Caco-2 (cell line): Measurements from ENCODE around the gene MYH9. TPM values are rescaled to one million over a fixed set of nuclear protein-coding genes. Genes with fewer than 3 reads are reported as not detected.

Experiments used
- Bru-seq: library from RNA; stranded (reverse); fragments of 400-500 nt; gene quantifications from one replicate; lab custom pipeline; 2021; lab: Mats Ljungman, UMichigan
- BruChase-seq, 2 experiments: library from RNA; stranded (reverse); fragments of 400-500 nt; gene quantifications; one replicate each; lab custom pipeline; 2021; lab: Mats Ljungman, UMichigan
- BruUV-seq: library from RNA; stranded (reverse); fragments of 400-500 nt; replicated peaks from 2 replicates; lab custom pipeline; 2021; lab: Mats Ljungman, UMichigan
- CTCF ChIA-PET: fragments of 300-600 bp; sonication (Branson Sonifier 250); formaldehyde crosslinking; loops from one replicate; lab custom pipeline; 2022; ENCODE audit warnings: antibody characterized with exemption; lab: Charles Lee
- POLR2A ChIA-PET: fragments of 300-600 bp; sonication (Branson Sonifier 250); formaldehyde crosslinking; loops from one replicate; lab custom pipeline; 2022; ENCODE audit warnings: antibody characterized with exemption; lab: Charles Lee
- DNase-seq, 2 experiments: peaks; one replicate each; pipeline versions ENCODE4 v3.0.0 to v3.0.0-alpha.2; 2020 to 2022
- H3K27me3 ChIP-seq: replicated peaks from 2 replicates; pipeline ENCODE4 v1.6.0; 2011; ENCODE audit warnings: low read length; ENCODE audit not compliant: control insufficient read depth, insufficient read depth
- H3K36me3 ChIP-seq: 2 replicates; pipeline ENCODE4 v1.5.1; 2011; ENCODE audit warnings: low read length; ENCODE audit not compliant: control insufficient read depth, insufficient read depth
- H3K4me1 ChIP-seq: fragments of 250-450 bp; sonication (Bioruptor Pico); 2 replicates; pipeline ENCODE4 v1.5.1; 2020; ENCODE audit warnings: mild to moderate bottlenecking
- H3K4me3 ChIP-seq: 2 replicates; pipeline ENCODE4 v1.5.1; 2011; ENCODE audit warnings: low read depth, mild to moderate bottlenecking, control low read depth, low read length
- H3K9me3 ChIP-seq: fragments of 250-450 bp; sonication (Bioruptor Pico); 2 replicates; pipeline ENCODE4 v1.5.1; 2020; ENCODE audit warnings: mild to moderate bottlenecking, moderate library complexity
- H3K27ac Mint-ChIP-seq: one replicate; pipeline ENCODE4 v1.8.0; 2022; ENCODE audit warnings: mixed read lengths; ENCODE audit not compliant: unreplicated experiment
- H3K27me3 Mint-ChIP-seq: one replicate; pipeline ENCODE4 v1.8.0; 2022; ENCODE audit warnings: mixed read lengths; ENCODE audit not compliant: insufficient read depth, unreplicated experiment
- H3K36me3 Mint-ChIP-seq: one replicate; pipeline ENCODE4 v1.8.0; 2022; ENCODE audit warnings: mild to moderate bottlenecking, mixed read lengths; ENCODE audit not compliant: insufficient read depth, unreplicated experiment
- H3K4me1 Mint-ChIP-seq: one replicate; pipeline ENCODE4 v1.8.0; 2022; ENCODE audit warnings: low read depth, mixed read lengths; ENCODE audit not compliant: unreplicated experiment
- H3K4me3 Mint-ChIP-seq: one replicate; pipeline ENCODE4 v1.8.0; 2022; ENCODE audit warnings: mild to moderate bottlenecking, moderate library complexity, mixed read lengths; ENCODE audit not compliant: unreplicated experiment
- H3K9me3 Mint-ChIP-seq: one replicate; pipeline ENCODE4 v1.8.0; 2022; ENCODE audit warnings: mixed read lengths; ENCODE audit not compliant: unreplicated experiment
- intact Hi-C: fragments of 100-400 bp; cut with micrococcal nuclease; formaldehyde crosslinking; loops from one replicate; pipeline ENCODE4 v1.10.0; 2022; ENCODE audit not compliant: unreplicated experiment
- long read RNA-seq: library from polyadenylated mRNA; stranded (forward); transcript quantifications from one replicate; pipeline ENCODE4 v2.0.0, GENCODE V29; 2022
- total RNA-seq: library from RNA; stranded (reverse); gene quantifications from 2 replicates; pipeline ENCODE4 v1.2.3, GENCODE V29; 2022
- TF ChIP-seq, protein P1 (sequence below), 2 experiments: fragments of 200-600 bp in 1 of 2; IDR thresholded peaks; 1 replicate in 1 of 2; 2 replicates in 1 of 2; pipeline versions ENCODE4 v1.5.1 to v1.8.0; 2011 to 2022; ENCODE audit warnings: antibody characterized with exemption in 1 of 2, control low read depth in 1 of 2, inconsistent platforms in 1 of 2, low read depth in 1 of 2, low read length in 1 of 2, mild to moderate bottlenecking in 1 of 2, moderate library complexity in 1 of 2; ENCODE audit not compliant: insufficient read depth in 1 of 2, severe bottlenecking in 1 of 2, unreplicated experiment in 1 of 2

Gene MYH9
- 513 and 539 TPM in 2 replicates for total RNA-seq
- percentile 91 among the genes with signal in this experiment for Bru-seq, nascent RNA
- BruChase-seq, experiment 1, labeled RNA remaining after a 2-hour chase: percentile 88 among the genes with signal in this experiment
- percentile 95 among the genes with signal in this experiment for BruChase-seq, experiment 2, labeled RNA remaining after a 6-hour chase
- long read RNA-seq, full-length matches to known transcripts: 126 of 334 reads
- long read RNA-seq, partial matches to known transcripts: 189 of 334 reads
- long read RNA-seq, other reads (novel, unspliced or antisense): 19 of 334 reads

- H3K36me3 ChIP-seq: no peaks in the 10 kb centered on the region; the same call in 1 of the 2 replicates
- no peaks in the 10 kb centered on the region for H3K27me3 ChIP-seq
- CTCF ChIA-PET: interaction anchor here (1.4 to 1.6 kb wide), 3 partner anchors 11 to 82 kb away, joined by 3 to 5 read pairs (median 4); no protein-coding TSS in a partner anchor
- intact Hi-C loops: loop anchor here (1.0 to 2.0 kb wide), 2 partner anchors 23 to 59 kb away; no protein-coding TSS in a partner anchor
- no TSS peak for BruUV-seq
- Mint-ChIP-seq H3K4me3 (peak within 1 kb of the TSS; percentile 94), H3K27me3 (no peaks in the 10 kb centered on the region), H3K27ac (peak within 1 kb of the TSS; percentile 81), H3K9me3 (no peaks in the 10 kb centered on the region), H3K36me3 (peaks cover 46% of the 10 kb centered on the region), H3K4me1 (peaks cover 21% of the 10 kb centered on the region)
- peaks cover 21% of the 10 kb centered on the region for H3K4me1 ChIP-seq
- POLR2A ChIA-PET: interaction anchor here (0.6 to 2.1 kb wide), 20 partner anchors 9 to 141 kb away, joined by 3 to 26 read pairs (median 4); partner anchors contain the start of genes EIF3D and TXN2
- H3K4me3 ChIP-seq: peak within 1 kb of the TSS; percentile 98
- H3K9me3 ChIP-seq: no peaks in the 10 kb centered on the region
- peak; percentile 100 for DNase-seq
- TF ChIP-seq, protein P1, sequence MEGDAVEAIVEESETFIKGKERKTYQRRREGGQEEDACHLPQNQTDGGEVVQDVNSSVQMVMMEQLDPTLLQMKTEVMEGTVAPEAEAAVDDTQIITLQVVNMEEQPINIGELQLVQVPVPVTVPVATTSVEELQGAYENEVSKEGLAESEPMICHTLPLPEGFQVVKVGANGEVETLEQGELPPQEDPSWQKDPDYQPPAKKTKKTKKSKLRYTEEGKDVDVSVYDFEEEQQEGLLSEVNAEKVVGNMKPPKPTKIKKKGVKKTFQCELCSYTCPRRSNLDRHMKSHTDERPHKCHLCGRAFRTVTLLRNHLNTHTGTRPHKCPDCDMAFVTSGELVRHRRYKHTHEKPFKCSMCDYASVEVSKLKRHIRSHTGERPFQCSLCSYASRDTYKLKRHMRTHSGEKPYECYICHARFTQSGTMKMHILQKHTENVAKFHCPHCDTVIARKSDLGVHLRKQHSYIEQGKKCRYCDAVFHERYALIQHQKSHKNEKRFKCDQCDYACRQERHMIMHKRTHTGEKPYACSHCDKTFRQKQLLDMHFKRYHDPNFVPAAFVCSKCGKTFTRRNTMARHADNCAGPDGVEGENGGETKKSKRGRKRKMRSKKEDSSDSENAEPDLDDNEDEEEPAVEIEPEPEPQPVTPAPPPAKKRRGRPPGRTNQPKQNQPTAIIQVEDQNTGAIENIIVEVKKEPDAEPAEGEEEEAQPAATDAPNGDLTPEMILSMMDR (IDR thresholded peaks at IDR 0.05; ENCODE audit: insufficient read depth in 1 of 2, low read depth in 1 of 2, low read length in 1 of 2, severe bottlenecking in 1 of 2, unreplicated experiment in 1 of 2): no peak
These were observed at the start of gene MYH9 for GRCh38 chr22:36387959-36388726. Gene MYH9 (minus strand): TSS chr22:36387967. CDS start chr22:36349236, 38,731 bp downstream.

DNA sequence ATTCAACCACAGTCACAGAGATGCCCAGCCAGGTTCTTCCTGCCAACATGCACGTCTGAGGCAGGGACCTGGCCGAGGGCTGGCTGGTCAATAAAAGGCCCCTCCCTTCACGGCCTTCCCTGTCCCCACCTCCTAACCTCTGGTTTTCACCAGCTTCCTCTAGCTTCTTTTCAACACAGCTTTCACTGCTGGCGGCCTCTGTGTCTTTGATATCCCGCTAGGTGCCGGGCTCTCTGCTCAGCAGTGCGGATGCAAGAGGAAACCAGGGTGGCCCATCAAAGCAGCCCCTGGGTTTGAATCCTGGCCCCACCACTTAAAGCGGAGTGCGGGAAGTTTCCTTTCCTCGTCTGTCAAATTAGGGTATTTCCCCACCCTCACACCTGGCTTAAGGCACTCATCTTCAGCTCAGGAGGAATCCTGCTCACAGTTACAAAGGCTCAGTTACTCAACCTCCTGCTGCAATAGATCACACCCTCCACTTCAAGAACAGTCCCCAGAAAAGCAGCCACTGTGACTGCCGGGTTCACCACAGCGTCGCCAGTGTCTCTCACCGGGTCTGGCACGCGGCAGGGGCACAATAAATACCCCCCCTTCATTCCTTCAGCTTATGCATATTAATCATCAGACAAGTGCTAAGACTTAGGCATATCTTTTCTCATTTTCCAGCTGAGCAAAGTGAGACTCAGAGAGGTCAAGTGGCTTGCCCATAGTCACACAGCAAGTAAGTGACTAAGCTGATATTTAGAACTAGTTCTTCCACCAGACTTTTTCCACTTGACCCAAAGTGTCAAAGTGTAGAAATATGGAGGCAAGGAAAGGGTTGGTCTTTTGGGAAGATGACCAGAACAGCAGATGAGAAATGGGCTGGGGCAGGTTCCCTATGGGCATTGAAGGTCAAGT is 48.0 kb upstream of the MYH9 start:
- Mint-ChIP-seq H3K4me3 (peak overlapping the region; percentile 50), H3K9me3 (no peaks in the 10 kb centered on the region), H3K27me3 (no peaks in the 10 kb centered on the region), H3K27ac (peak overlapping the region; percentile 73), H3K4me1 (peaks cover 53% of the 10 kb centered on the region), H3K36me3 (peaks cover 6% of the 10 kb centered on the region)
- peak; percentile 60 to 79 for DNase-seq
- Histone ChIP-seq H3K27me3 (no peaks in the 10 kb centered on the region), H3K9me3 (no peaks in the 10 kb centered on the region), H3K4me1 (peaks cover 63% of the 10 kb centered on the region), H3K36me3 (no peaks in the 10 kb centered on the region), H3K4me3 (no peak overlapping the region)
- POLR2A ChIA-PET: interaction anchor here (0.5 to 1.6 kb wide), 6 partner anchors 13 to 508 kb away, joined by 4 to 9 read pairs (median 4); partner anchors contain the start of gene MYH9
- BruUV-seq: no TSS peak
- TF ChIP-seq, protein P1 (IDR thresholded peaks at IDR 0.05; ENCODE audit: insufficient read depth in 1 of 2, low read depth in 1 of 2, low read length in 1 of 2, severe bottlenecking in 1 of 2, unreplicated experiment in 1 of 2): no peak
- intact Hi-C loops: no loop called here
- CTCF ChIA-PET: interaction anchor here (1.1 to 1.2 kb wide), 2 partner anchors 16 to 35 kb away, joined by 5 to 6 read pairs; no protein-coding TSS in a partner anchor
